DND-41 (cell line): ENCODE results near the gene LLPH.

ENCODE experiments used
- ATAC-seq: fragments of 200-7000 bp; cut with Tn5 transposase; 3 replicates; pipeline ENCODE4 v1.9.1; 2021; ENCODE audit warnings: low read depth; ENCODE audit not compliant: insufficient read depth
- DNase-seq: peaks from one replicate; pipeline ENCODE4 v3.0.0-alpha.2; 2020
- H2AFZ ChIP-seq: 2 replicates; pipeline ENCODE4 v1.6.0; 2012; ENCODE audit warnings: low read depth, low read length
- H3K27ac ChIP-seq: 2 replicates; pipeline ENCODE4 v1.5.1; 2012; ENCODE audit warnings: low read length, inconsistent platforms
- H3K27me3 ChIP-seq: fragments of 200-600 bp; sonication (generic); 2 replicates; pipeline ENCODE4 v1.6.0; 2012; ENCODE audit warnings: low read length, mild to moderate bottlenecking, inconsistent platforms; ENCODE audit not compliant: insufficient read depth, poor library complexity
- H3K36me3 ChIP-seq: 2 replicates; pipeline ENCODE4 v1.5.1; 2012; ENCODE audit warnings: low read length, inconsistent platforms; ENCODE audit not compliant: insufficient read depth
- H3K4me1 ChIP-seq: 2 replicates; pipeline ENCODE4 v1.5.1; 2012; ENCODE audit warnings: mild to moderate bottlenecking, low read length; ENCODE audit not compliant: insufficient read depth
- H3K4me2 ChIP-seq: 2 replicates; pipeline ENCODE4 v1.6.0; 2012; ENCODE audit warnings: mild to moderate bottlenecking, moderate library complexity, low read length, inconsistent platforms; ENCODE audit not compliant: insufficient read depth
- H3K4me3 ChIP-seq, 2 experiments: fragments of 200-600 bp in 1 of 2; shearing (Covaris generic) in 1 of 2; 2 replicates each; pipeline ENCODE4 v1.5.1; 2012 to 2016; ENCODE audit warnings: inconsistent platforms in 2 of 2, low read length in 2 of 2, mild to moderate bottlenecking in 2 of 2, low read depth in 1 of 2, moderate library complexity in 1 of 2
- H3K79me2 ChIP-seq: 2 replicates; pipeline ENCODE4 v1.6.0; 2012; ENCODE audit warnings: low read length, inconsistent platforms; ENCODE audit not compliant: insufficient read depth
- H3K9ac ChIP-seq: 2 replicates; pipeline ENCODE4 v1.6.0; 2012; ENCODE audit warnings: low read depth, mild to moderate bottlenecking, inconsistent platforms, low read length, moderate library complexity
- H3K9me3 ChIP-seq: 2 replicates; pipeline ENCODE4 v1.5.1; 2012; ENCODE audit warnings: low read length, moderate library complexity, mild to moderate bottlenecking, inconsistent platforms; ENCODE audit not compliant: insufficient read depth, severe bottlenecking
- H4K20me1 ChIP-seq: 2 replicates; pipeline ENCODE4 v1.6.0; 2012; ENCODE audit warnings: low read length; ENCODE audit not compliant: insufficient read depth
- CTCF ChIP-seq: IDR thresholded peaks from 2 replicates; pipeline ENCODE4 v1.5.1; 2012; ENCODE audit warnings: borderline replicate concordance, low read length, moderate library complexity, mild to moderate bottlenecking; ENCODE audit not compliant: poor library complexity, severe bottlenecking; ENCODE audit errors: extremely low read depth
- EZH2 ChIP-seq: IDR thresholded peaks from 3 replicates; pipeline ENCODE4 v1.6.1; 2012; ENCODE audit warnings: borderline replicate concordance, low read depth, mild to moderate bottlenecking, moderate library complexity, low read length, inconsistent platforms; ENCODE audit not compliant: severe bottlenecking

LLPH gene

GRCh38 chr12:66072135-66072534 lies 58.4 kb downstream of the LLPH start:
- DNase-seq (no peak), ATAC-seq (no peak)
- Histone ChIP-seq H3K27ac (no peak overlapping the region), H3K27me3 (peaks cover 4% of the 10 kb centered on the region), H4K20me1 (no peaks in the 10 kb centered on the region), H3K4me3 (no peak overlapping the region), H3K9ac (no peak overlapping the region), H3K36me3 (no peaks in the 10 kb centered on the region), H2AFZ (no peak overlapping the region), H3K4me1 (no peaks in the 10 kb centered on the region), H3K79me2 (no peaks in the 10 kb centered on the region), H3K4me2 (no peak overlapping the region), H3K9me3 (no peaks in the 10 kb centered on the region)
- TF ChIP-seq EZH2: no peak
- TF ChIP-seq CTCF: no peak

- TF ChIP-seq EZH2 (no peak), CTCF (no peak)
- Histone ChIP-seq H3K27me3 (peaks cover 2% of the 10 kb centered on the region), H3K36me3 (no peaks in the 10 kb centered on the region), H4K20me1 (no peaks in the 10 kb centered on the region), H3K4me2 (no peak overlapping the region), H3K4me1 (peaks cover 2% of the 10 kb centered on the region; the same call in 1 of the 2 replicates), H3K27ac (no peak overlapping the region), H3K4me3 (no peak overlapping the region), H2AFZ (no peak overlapping the region), H3K79me2 (no peaks in the 10 kb centered on the region), H3K9me3 (no peaks in the 10 kb centered on the region), H3K9ac (no peak overlapping the region)
- ATAC-seq (no peak), DNase-seq (no peak)
Observed at GRCh38 chr12:66071549-66071948, 59.0 kb downstream of the LLPH start.

- no peak for ATAC-seq
- Histone ChIP-seq H3K9ac (no peak overlapping the region), H3K4me2 (no peak overlapping the region)
Observed at GRCh38 chr12:66070378-66071120, 60.0 kb downstream of the LLPH start.

More at GRCh38 chr12:66070378-66071120, 60.0 kb downstream of the LLPH start:
- H3K79me2 ChIP-seq: no peaks in the 10 kb centered on the region
- TF ChIP-seq EZH2 (no peak), CTCF (no peak)
- DNase-seq: no peak
- no peaks in the 10 kb centered on the region for H3K36me3 ChIP-seq
- H3K4me1 ChIP-seq: peaks cover 3% of the 10 kb centered on the region; the same call in 1 of the 2 replicates
- no peaks in the 10 kb centered on the region for H3K27me3 ChIP-seq
- H3K4me3 ChIP-seq: no peak overlapping the region
- H4K20me1 ChIP-seq: no peaks in the 10 kb centered on the region
- no peak overlapping the region for H3K27ac ChIP-seq
- no peaks in the 10 kb centered on the region for H3K9me3 ChIP-seq
- no peak overlapping the region for H2AFZ ChIP-seq
